ENCODE measurements around the gene WBP2. TPM values are rescaled to one million over a fixed set of nuclear protein-coding genes. Genes with fewer than 3 reads are reported as not detected.
"Not testable (repeated sequence)": the region's sequence is repeated elsewhere in the genome, so short reads cannot be mapped to it uniquely, and the experiment has no call there.

WBP2 gene
- total RNA-seq, 1 donor from 2014 or later = 72.6 TPM

DNA sequence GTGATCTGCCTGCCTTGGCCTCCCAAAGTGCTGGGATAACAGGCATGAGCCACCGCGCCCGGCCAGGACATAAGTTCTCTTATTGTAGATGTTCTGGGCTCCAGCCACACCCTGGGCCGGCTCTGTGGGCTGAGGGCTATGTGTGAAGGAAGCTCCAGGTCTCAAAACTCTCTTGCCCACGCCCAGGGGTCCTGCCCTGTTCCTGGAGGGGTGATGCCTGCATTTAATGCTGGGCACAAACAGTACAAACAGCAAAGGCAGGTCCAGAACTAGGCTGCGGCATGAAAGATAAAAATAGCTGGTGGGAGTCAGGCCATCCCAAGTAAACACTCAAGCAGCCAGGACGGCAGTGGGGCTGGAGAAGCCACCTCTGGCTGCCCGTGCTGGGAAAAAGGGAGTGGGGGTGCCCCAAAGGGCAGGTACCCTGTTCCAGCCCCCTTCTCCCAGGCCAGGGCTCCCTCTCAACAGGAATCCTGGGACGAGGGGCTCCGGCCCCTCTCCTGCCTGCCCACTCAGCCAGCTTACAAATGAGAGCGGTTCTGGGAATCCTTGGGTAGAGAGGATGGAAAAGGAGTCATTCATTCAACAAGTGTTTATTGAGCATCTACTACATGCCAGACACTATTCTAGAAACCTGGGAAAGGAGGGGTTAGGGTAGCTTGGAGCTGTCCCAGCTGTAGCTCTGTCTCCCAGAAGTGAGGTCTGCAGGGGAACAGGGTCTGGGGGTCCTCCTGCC, 18.6 kb upstream of the WBP2 start:
- TF ChIP-seq EZH2 (IDR thresholded peaks at IDR 0.05; ENCODE audit: insufficient read depth, low read length) = no peak
- TF ChIP-seq CTCF (IDR thresholded peaks at IDR 0.05; ENCODE audit: insufficient read depth, low read depth, low read length) = no peak
- Histone ChIP-seq H3K9ac (ENCODE audit: low read length) (no peak overlapping the region), H3K4me1 (ENCODE audit: insufficient read depth, low read length) (peaks cover 45% of the 10 kb centered on the region), H2AFZ (ENCODE audit: low read depth, low read length) (no peak overlapping the region), H4K20me1 (ENCODE audit: insufficient read depth, low read length) (peaks cover 4% of the 10 kb centered on the region), H3K27me3 (ENCODE audit: insufficient read depth, low read length) (no peaks in the 10 kb centered on the region), H3K27ac (ENCODE audit: low read depth, low read length) (no peak overlapping the region), H3K36me3 (ENCODE audit: insufficient read depth, low read length) (no peaks in the 10 kb centered on the region), H3K79me2 (ENCODE audit: insufficient read depth, low read length) (no peaks in the 10 kb centered on the region), H3K4me3 (ENCODE audit: insufficient read depth, low read depth, low read length) (no peak overlapping the region), H3K9me3 (ENCODE audit: insufficient read depth, low read depth, low read length) (no peaks in the 10 kb centered on the region), H3K4me2 (ENCODE audit: low read length) (no peak overlapping the region)
- H3K27ac Mint-ChIP-seq (ENCODE audit: unreplicated experiment) = peak overlapping the region; percentile 26
- DNase-seq (ENCODE audit: low read depth) = no peak
- no peaks in the 10 kb centered on the region for H3K9me3 Mint-ChIP-seq (ENCODE audit: unreplicated experiment)
- H3K27me3 Mint-ChIP-seq (ENCODE audit: low read depth, unreplicated experiment) = no peaks in the 10 kb centered on the region
- FAIRE-seq = no peak
- H3K36me3 Mint-ChIP-seq (ENCODE audit: low read depth, unreplicated experiment) = peaks cover 2% of the 10 kb centered on the region
- no peak overlapping the region for H3K4me3 Mint-ChIP-seq (ENCODE audit: unreplicated experiment)
- H3K4me1 Mint-ChIP-seq (ENCODE audit: low read depth, unreplicated experiment) = peaks cover 13% of the 10 kb centered on the region

- Histone ChIP-seq H2AFZ (ENCODE audit: low read depth, low read length) (peak overlapping the region; percentile 59), H3K36me3 (ENCODE audit: insufficient read depth, low read length) (no peaks in the 10 kb centered on the region), H3K9ac (ENCODE audit: low read length) (peak overlapping the region; percentile 56), H3K4me1 (ENCODE audit: insufficient read depth, low read length) (peaks cover 43% of the 10 kb centered on the region), H3K27me3 (ENCODE audit: insufficient read depth, low read length) (no peaks in the 10 kb centered on the region), H3K27ac (ENCODE audit: low read depth, low read length) (peak overlapping the region; percentile 52), H3K9me3 (ENCODE audit: insufficient read depth, low read depth, low read length) (no peaks in the 10 kb centered on the region), H3K79me2 (ENCODE audit: insufficient read depth, low read length) (no peaks in the 10 kb centered on the region), H3K4me2 (ENCODE audit: low read length) (peak overlapping the region; percentile 60), H3K4me3 (ENCODE audit: insufficient read depth, low read depth, low read length) (peak overlapping the region; percentile 5), H4K20me1 (ENCODE audit: insufficient read depth, low read length) (peaks cover 4% of the 10 kb centered on the region)
- H3K27me3 Mint-ChIP-seq (ENCODE audit: low read depth, unreplicated experiment) = no peaks in the 10 kb centered on the region
- H3K9me3 Mint-ChIP-seq (ENCODE audit: unreplicated experiment) = no peaks in the 10 kb centered on the region
- DNase-seq (ENCODE audit: low read depth) (peak; percentile 56), FAIRE-seq (no peak)
- peaks cover 2% of the 10 kb centered on the region for H3K36me3 Mint-ChIP-seq (ENCODE audit: low read depth, unreplicated experiment)
- H3K4me3 Mint-ChIP-seq (ENCODE audit: unreplicated experiment) = no peak overlapping the region
- peak overlapping the region; percentile 85 for H3K27ac Mint-ChIP-seq (ENCODE audit: unreplicated experiment)
- TF ChIP-seq CTCF (IDR thresholded peaks at IDR 0.05; ENCODE audit: insufficient read depth, low read depth, low read length) = no peak
- no peak for TF ChIP-seq EZH2 (IDR thresholded peaks at IDR 0.05; ENCODE audit: insufficient read depth, low read length)
- H3K4me1 Mint-ChIP-seq (ENCODE audit: low read depth, unreplicated experiment) = peaks cover 13% of the 10 kb centered on the region
Measured at GRCh38 chr17:75872434-75873351, 17.6 kb upstream of the WBP2 start.

GRCh38 chr17:75870228-75870627, 15.1 kb upstream of the WBP2 start:
- not testable (repeated sequence) for H4K20me1 ChIP-seq (ENCODE audit: insufficient read depth, low read length); H3K79me2 ChIP-seq (ENCODE audit: insufficient read depth, low read length); H3K9me3 Mint-ChIP-seq (ENCODE audit: unreplicated experiment); H3K4me3 Mint-ChIP-seq (ENCODE audit: unreplicated experiment); H3K4me2 ChIP-seq (ENCODE audit: low read length); H3K36me3 ChIP-seq (ENCODE audit: insufficient read depth, low read length); DNase-seq (ENCODE audit: low read depth); H3K27me3 ChIP-seq (ENCODE audit: insufficient read depth, low read length); FAIRE-seq; H3K4me1 Mint-ChIP-seq (ENCODE audit: low read depth, unreplicated experiment); H3K9me3 ChIP-seq (ENCODE audit: insufficient read depth, low read depth, low read length); H3K27me3 Mint-ChIP-seq (ENCODE audit: low read depth, unreplicated experiment); H3K27ac ChIP-seq (ENCODE audit: low read depth, low read length); H3K9ac ChIP-seq (ENCODE audit: low read length); H3K27ac Mint-ChIP-seq (ENCODE audit: unreplicated experiment); H3K36me3 Mint-ChIP-seq (ENCODE audit: low read depth, unreplicated experiment); H3K4me3 ChIP-seq (ENCODE audit: insufficient read depth, low read depth, low read length)
- peaks cover 20% of the 10 kb centered on the region for H3K4me1 ChIP-seq (ENCODE audit: insufficient read depth, low read length)
- peak overlapping the region; percentile 49 for H2AFZ ChIP-seq (ENCODE audit: low read depth, low read length)
